Amniotic epithelial cell (primary cell): ENCODE results near the gene PRKN.

Experiments used
- DNase-seq: peaks from one replicate; pipeline ENCODE4 v3.0.0-alpha.2; 2010; ENCODE audit warnings: low read depth

PRKN gene

GRCh38 chr6:161803131-161803530 lies 924.4 kb downstream of the PRKN start:
- DNase-seq = no peak

- no peak for DNase-seq
Observed at GRCh38 chr6:161802231-161802630, 925.3 kb downstream of the PRKN start.

- no peak for DNase-seq
Observed at GRCh38 chr6:161798844-161799394, 928.6 kb downstream of the PRKN start.

DNA sequence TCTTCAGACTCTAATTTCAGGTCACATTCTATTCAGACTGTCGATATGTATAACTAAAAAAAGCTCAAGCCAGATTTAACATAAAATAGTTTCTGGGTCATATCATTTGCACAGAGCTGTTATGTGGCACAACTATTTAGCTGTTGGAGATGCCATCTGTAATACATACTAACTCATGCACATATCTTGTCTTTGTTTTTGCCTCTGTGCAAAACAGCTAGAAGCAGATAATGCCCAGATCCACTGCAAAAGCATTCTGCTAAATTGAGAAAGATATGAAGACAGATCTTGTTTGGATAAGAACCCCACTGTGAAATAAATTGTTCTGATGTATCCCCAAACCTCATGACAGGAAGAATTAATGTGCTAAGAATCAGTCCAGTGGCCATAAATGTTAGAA lies 930.9 kb downstream of the PRKN start:
- no peak for DNase-seq

- DNase-seq = no peak
Observed at GRCh38 chr6:161792851-161793493, 934.6 kb downstream of the PRKN start.

DNA sequence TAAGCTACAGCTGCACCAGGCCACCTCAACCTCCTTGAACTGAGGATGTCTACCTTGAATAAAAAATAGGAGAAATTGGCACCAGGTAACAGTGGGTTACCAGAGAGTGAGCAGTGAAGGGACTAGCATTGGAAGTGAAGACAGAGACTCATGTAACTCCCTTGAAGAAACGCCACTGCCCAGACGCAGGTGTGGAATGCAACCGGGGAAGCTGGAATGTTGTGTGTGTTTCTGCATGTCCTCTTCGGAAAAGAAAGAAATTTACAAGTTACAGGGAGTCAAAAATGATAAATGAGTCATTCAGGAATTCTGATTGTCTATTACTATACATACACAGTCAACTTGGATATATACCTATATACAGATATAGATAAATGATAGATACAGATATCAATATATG lies 939.0 kb downstream of the PRKN start:
- no peak for DNase-seq

- DNase-seq = no peak
Observed at GRCh38 chr6:161772176-161772575, 955.4 kb downstream of the PRKN start.

DNA sequence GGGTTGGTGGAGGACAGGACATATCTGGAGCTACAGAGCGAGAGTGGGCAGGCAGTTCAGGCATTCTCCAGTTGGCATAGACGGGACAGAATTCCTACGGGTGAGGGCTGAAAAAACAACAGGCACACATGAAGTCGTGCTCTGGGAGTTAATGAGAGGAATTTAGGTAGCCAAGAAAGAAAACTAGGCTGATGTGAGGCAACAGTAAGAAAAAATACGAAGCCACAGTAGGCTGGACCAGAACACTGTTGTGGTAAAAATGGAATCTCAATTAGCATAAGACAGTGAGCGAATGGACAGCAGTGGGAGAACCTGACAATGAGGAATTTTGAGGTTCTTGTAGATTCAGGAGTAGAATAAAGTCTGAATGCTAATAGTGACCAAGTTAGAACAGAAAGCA lies 965.6 kb downstream of the PRKN start:
- no peak for DNase-seq

GRCh38 chr6:161755080-161755479 lies 972.5 kb downstream of the PRKN start:
- no peak for DNase-seq

GRCh38 chr6:161750686-161751085 lies 976.9 kb downstream of the PRKN start:
- no peak for DNase-seq

DNA sequence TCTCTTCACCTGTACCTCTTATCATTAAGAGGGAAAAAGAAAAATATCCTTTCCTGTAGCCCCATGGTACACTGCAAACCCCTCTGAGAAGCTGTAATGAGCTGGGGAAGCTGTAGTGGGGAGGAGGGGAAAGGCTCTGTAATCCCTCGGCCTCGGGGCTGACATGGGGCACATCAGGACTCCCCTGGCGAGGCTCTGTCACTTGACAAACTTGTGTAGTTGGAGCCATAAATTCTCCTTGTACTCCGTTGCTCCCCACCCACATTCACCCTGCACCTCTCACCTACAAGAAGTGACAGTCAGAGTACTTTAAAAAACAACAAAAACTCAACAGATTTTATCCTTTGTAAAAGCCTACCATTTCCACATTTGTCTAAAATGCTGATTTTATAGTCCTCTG lies 978.0 kb downstream of the PRKN start:
- DNase-seq = no peak

- no peak for DNase-seq
Observed at GRCh38 chr6:161748535-161749416, 978.8 kb downstream of the PRKN start.

GRCh38 chr6:161747506-161747905 lies 980.1 kb downstream of the PRKN start:
- DNase-seq = no peak

DNA sequence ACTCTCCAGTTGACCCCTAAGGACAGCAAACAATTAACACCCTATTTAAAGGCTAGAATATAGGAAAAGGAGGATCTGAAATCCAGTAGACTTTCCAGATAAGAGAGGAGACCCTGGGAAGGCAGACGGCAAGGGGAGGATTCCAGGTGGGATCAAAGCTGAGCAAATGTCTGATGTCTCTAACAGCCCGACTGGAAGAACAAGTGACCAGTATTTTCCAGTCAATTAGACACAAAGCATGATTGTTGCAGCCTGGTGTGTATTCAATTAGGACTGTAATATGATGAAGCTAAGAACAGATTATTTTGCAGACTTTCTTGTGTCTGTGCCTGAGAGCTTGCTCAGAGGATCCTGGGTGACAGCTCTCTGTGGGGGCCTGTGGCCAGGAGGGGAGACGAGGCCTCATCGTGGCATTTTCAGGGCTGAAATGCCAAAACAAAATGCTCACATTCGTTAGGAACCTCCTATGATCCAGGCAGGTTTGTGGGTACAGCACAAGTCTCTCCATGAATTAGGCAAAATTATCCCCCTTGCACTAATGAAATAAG lies 981.9 kb downstream of the PRKN start:
- DNase-seq = no peak

- no peak for DNase-seq
Observed at GRCh38 chr6:161745128-161745527, 982.4 kb downstream of the PRKN start.

- no peak for DNase-seq
Observed at GRCh38 chr6:161744211-161745067, 983.1 kb downstream of the PRKN start.

DNA sequence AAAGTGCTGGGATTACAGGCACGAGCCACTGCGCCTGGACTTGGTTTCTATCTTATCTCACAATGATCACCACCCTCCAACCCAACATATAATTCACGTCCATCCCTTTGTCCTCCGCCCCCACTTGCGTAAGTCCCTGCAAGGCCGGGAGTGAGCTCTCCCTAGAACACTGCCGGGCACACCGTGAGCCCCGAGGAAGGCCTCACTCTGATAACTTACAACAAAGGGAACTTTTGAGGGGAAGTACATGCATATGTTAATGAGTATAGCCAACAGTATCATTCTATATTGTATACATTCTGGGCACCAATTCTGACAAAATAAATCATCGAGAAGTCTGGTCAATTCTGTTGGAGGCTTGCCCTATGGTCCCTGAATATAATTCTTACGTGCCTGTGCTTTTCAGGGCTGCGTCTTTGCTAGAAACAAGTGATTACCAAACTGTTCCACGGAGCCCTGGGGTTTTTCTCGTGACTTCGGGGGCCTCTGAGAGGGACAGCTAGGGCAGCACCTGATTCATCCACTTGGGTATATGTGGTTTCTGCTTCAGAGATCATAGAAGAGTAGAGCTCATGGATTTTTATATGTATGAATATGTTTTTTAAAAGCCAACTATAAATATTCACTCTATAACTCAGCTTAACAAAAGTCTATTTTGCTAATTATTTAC lies 983.9 kb downstream of the PRKN start:
- DNase-seq = no peak

DNA sequence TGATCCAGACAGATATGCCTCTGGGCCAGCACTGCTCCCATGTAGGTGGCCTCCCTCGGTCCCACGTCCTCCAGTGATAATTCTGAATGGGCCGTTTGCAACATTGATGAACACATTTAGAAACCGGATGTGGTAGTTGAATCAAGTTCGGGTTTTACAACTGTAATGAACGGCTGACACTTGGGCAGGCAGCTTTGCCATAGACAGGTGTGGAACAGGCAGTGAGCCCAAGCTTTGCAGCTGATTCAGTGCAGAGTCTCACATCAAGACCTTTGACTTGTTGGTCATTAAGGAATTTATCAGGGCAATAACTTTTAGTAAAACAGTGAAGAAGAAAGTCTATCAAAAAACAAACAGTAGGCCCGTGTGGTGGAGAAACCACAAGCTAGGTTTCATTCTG lies 987.1 kb downstream of the PRKN start:
- no peak for DNase-seq

- no peak for DNase-seq
Observed at GRCh38 chr6:161736781-161737292, 990.7 kb downstream of the PRKN start.

DNA sequence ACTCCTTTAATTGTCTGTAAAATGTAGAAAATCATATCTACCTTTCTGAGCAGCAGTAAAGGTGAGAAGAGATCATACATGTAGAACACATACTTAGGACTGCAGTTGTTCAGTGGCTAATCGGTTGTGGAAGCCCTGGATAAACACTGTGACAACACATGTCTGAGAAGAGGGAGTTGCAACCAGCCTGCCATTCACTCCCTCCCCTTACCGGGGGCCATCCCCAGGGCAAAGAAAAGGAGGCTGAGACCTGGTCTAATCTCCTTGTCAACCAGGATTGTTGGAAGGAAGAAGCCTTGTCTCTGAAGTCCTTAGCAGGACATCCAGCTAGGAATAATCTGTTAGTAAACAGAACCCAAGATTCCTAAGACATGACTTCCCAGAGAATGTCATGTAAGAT lies 991.2 kb downstream of the PRKN start:
- no peak for DNase-seq

DNA sequence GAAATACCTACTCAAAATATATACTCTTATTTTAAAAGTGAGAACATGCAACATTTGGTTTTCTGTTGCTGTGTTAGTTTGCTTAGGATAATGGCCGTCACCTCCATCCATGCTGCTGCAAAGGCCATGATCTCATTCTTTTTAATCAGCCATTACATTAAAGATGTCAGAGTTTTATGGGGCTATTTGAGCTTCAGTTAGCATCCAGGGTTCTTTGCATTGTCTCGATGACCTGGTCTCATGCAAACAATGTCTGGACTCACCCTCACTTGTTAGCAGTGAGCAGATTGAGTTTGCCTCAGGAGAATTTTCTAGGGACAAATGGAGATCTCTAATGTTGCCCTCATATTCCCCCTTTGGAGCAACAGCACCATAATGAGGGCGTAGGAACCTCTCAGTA lies 995.0 kb downstream of the PRKN start:
- no peak for DNase-seq
